Right forelimb (tissue), 1 donor: Measurements from ENCODE around the gene SEMG1.

ENCODE experiments used
- DNase-seq: peaks from one replicate; pipeline ENCODE4 v3.0.0-alpha.2; 2018

The SEMG1 gene

DNA sequence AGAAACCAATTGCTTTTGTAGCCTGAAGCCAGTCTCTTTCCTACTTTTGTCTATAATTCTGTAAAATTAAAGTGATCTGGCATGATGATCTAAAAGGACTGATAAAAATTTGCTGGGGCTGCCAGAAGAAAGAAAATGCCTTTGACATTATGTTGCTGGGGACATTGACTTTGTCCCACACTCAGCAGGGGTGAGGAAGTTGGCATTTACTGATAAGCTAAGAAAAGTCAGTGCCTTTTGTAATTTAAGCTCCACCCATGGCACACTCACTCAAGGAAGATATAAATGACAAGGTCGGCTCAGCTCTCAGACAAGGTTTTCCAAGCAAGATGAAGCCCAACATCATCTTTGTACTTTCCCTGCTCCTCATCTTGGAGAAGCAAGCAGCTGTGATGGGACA lies at the start of gene SEMG1:
TSS of gene SEMG1 (plus strand) at position 309 of the 400 bp plus-strand sequence. CDS start at position 330, 21 bp downstream.
- no peak for DNase-seq

- DNase-seq = no peak
Observed at GRCh38 chr20:45157962-45158361, 48.9 kb upstream of the SEMG1 start.

DNA sequence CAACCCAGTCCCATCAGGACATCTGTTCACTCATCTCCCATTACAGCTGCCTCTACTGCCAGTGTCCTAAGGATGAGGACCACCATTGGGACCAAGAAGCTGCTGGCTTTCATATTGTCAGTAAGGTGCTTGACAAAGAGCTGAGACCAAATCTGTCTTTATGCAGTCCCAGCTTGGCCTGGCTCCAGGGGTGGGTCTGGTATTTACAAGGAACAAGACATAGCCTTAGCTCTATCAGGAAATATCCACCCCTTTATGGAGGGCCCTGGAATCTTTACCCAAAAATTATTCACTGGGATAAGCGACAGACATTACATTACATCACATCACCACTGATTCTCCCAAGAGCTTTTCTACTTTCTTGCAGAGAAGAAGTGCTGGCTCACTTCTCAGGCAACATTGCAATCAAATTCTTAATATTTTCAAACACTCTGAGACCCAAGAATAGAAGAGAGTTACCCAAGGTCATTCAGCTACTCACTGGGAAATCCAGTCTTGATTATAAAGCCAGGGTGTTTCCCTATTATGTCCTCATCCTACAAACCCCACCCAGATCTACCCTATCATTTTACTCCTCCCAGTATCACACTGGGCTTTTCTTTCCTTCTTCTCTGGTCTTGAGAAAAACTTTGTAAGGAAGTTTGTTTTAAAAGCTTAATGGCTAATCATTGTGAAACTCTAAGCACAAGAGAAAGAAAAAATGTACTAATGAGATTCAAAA lies 43.6 kb upstream of the SEMG1 start:
- no peak for DNase-seq

DNA sequence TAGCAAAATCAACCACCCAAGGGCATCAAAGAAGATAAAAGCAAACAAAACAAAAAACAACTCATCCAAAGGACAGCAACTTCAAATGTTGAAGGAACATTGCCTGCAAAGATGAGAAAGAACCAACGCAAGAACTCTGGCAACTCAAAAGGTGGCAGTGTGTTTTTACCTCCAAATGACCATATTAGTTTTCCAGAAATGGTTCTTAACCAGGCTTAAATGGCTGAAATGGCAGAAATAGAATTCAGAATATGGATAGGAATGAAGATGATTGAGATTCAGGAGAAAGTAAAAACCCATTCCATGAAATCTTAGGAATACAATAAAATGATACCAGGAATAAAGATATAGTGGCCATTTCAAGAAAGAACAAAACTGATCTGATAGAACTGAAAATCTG lies 41.9 kb upstream of the SEMG1 start:
- DNase-seq = no peak

GRCh38 chr20:45173522-45173921 lies 33.3 kb upstream of the SEMG1 start:
- no peak for DNase-seq

GRCh38 chr20:45174434-45175364 lies 32.1 kb upstream of the SEMG1 start, which contains the start of gene PI3:
Gene PI3, plus strand, starts transcription at chr20:45174902. Its CDS starts 21 bp downstream, at chr20:45174923.
- no peak for DNase-seq

- DNase-seq = no peak
Observed at GRCh38 chr20:45176526-45177267, 30.1 kb upstream of the SEMG1 start.

- DNase-seq = no peak
Observed at GRCh38 chr20:45179166-45179565, 27.7 kb upstream of the SEMG1 start.

DNA sequence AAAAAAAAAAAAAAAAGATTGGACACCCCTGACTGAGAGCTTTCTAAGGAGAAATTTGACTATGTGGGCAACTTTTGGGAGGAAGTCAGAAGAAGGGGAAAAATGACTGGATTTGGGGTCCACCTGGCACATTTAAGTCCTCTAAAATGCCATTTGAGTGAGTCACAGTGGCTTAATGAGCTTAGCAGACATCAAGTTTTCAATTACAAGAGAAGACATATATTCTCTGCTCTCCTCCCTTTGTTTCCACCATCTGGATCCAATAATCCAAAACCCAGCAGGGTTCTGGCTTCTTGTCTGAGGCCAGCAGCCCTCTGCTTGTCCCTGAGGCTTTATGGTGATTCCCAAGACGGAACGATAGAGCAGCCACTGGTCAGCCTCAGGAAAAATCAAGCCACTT lies 25.2 kb upstream of the SEMG1 start:
- DNase-seq = no peak

- no peak for DNase-seq
Observed at GRCh38 chr20:45183084-45183483, 23.7 kb upstream of the SEMG1 start.

- DNase-seq = no peak
Observed at GRCh38 chr20:45187693-45188092, 19.1 kb upstream of the SEMG1 start.

GRCh38 chr20:45189067-45189609 lies 17.7 kb upstream of the SEMG1 start:
- DNase-seq = no peak

DNA sequence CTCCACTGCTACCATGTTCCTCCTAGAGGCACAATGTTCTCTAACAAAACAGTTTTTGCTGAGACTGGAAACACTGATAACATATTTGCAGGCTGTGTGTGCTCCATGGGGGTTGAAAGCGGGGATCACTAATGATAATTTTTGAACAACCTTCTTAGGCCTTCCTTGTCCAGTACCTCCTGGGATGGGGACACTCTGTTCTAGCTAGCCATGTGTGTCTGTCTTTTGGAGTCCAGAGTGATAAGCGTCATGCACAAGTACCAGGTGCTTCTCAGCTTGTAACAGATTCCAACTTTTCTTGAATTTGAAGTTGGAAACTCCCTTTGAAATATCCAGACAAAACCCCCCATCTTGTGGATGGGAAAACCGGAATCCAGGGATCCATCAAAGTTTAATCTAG lies 17.0 kb upstream of the SEMG1 start:
- DNase-seq = no peak

DNA sequence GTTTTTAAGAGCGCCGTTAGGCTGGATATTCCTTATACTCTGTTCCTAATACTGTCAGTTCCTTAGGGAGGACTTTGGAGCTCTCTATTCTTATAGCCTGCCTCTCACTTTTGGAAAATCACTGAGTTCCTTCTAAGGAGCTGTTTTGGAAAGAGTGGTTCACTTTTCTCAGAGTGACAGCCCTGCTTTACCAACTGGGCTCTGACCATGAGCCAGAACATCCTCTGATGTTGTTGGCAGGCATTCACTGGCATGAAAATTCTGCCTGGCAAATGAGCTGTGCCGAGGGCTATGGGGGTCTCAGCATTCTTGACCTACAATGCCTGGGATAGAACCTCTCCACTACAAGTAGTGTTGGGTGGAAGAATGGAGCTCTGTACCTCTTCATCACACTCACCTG lies 14.9 kb upstream of the SEMG1 start:
- DNase-seq = no peak

DNA sequence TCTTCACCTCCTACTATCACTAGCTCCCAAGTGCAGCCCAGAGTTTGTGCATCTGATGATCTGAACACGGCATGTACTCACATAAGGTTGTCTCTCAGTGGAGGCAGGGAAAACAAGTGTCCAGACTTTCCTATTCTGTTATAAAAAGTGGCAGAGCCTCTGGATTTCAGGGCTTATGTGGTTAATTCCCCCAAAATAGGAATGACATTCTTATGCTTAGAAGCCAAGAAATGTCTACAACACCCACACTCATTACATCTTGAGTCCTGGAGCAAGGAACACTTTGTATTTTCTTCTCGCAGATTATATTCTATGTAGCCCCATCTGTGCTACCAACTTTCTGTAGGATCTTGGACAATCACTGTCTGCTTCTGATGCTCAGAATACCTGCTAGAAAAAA lies 13.5 kb upstream of the SEMG1 start:
- DNase-seq = no peak

DNA sequence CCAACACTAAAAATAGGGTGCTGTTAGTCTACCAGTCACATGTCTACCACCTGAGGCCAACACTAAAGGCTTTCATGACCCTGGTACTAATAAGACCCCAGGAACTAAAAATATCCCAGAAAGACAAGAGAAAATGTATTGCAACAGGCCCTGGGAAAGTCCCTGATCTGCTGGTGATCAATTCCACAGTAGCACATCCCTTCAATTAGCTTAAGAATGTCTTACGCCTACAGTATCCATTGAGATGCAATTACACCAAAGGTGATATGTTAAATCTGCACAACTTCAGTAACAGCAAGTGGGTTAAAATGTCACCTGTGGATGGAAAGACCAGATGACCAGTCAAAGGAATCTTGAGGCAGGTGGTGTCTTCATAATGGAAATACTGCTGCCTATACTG lies 3.1 kb downstream of the SEMG1 start:
- no peak for DNase-seq

GRCh38 chr20:45211569-45212474 lies 5.0 kb downstream of the SEMG1 start:
- DNase-seq = no peak

DNA sequence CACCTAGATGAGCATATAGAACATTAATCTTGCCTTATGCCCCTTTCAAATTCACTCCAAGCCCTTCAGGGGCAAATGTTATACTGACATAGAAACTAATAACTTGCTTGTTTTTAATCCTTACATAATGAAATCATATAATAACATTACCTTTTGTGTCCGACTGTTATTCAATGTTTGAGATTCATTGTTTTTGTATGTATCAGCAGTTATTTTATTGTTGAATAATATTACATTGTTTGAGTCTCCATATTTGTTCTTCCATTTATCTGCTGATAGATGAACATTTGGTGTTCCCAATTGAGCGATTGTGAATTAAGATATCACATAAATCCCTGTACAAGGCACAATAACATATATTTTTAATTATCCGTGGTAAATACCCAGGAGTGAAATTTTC lies 6.0 kb downstream of the SEMG1 start:
- no peak for DNase-seq

DNA sequence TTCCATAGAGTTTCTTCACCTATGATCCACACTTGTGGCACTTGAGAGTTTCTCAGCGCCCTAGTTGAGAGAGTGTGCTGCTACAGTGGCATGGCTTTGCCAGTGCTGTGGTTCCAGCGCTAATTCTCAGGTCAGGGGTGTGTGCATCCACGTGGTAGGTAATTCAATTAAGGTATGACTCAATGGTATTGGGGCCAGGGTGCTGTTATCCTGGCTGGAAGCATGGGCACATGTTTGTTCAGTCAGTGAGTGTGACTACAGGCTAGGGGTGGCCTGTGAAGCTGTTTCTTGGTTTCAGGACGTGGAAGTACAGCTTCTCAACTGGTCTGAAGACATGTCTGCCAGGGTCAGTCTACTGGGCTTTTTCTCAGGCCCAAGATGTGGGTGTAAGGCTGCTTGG lies 11.3 kb downstream of the SEMG1 start:
- no peak for DNase-seq

GRCh38 chr20:45218636-45219035 lies 11.8 kb downstream of the SEMG1 start:
- DNase-seq = no peak

GRCh38 chr20:45221076-45221475 lies 14.2 kb downstream of the SEMG1 start, which contains the start of gene SEMG2:
Gene SEMG2, plus strand, starts transcription at chr20:45221373. Its CDS starts 17 bp downstream, at chr20:45221390.
- DNase-seq = no peak

GRCh38 chr20:45223136-45223535 lies 16.3 kb downstream of the SEMG1 start:
- no peak for DNase-seq
